ENCODE results near the gene MPHOSPH8.

DNA sequence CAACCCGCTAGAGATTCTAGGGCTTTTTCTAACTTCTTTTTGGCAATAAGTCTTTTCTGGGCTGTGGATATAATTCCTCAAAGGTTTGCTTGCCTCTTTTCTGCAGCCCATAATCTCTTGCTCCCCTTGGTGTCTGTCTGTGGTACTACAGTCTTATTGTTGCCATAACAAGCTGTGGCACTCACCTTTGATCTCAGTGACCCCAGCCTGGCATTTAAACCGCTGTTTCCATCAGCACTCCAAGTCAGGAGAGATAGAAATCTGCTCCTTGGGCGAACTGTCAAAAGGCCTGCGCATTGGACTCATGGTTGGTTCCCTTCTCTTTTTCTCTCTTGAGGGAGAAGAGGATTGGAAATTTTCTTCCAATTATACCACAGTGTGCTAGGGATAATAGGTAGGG lies 14.5 kb upstream of the MPHOSPH8 start:
- TF ChIP-seq CTBP1 (IDR thresholded peaks at IDR 0.05; ENCODE audit: borderline replicate concordance) (no peak), HDGF (IDR thresholded peaks at IDR 0.05; ENCODE audit: borderline replicate concordance) (no peak), FOXM1 (IDR thresholded peaks at IDR 0.05; ENCODE audit: borderline replicate concordance) (no peak), FOXA1 (IDR thresholded peaks at IDR 0.05) (no peak), SUZ12 (IDR thresholded peaks at IDR 0.05) (no peak), TARDBP (IDR thresholded peaks at IDR 0.05) (no peak), BHLHE40 (IDR thresholded peaks at IDR 0.05; ENCODE audit: borderline replicate concordance) (no peak)

Measured in HEK293T (cell line).